ENCODE measurements around the gene CDK5RAP1.
"Not testable (repeated sequence)": the region's sequence is repeated elsewhere in the genome, so short reads cannot be mapped to it uniquely, and the experiment has no call there.

Gene CDK5RAP1

GRCh38 chr20:33401184-33401920 lies at the start of gene CDK5RAP1:
TSS of gene CDK5RAP1 (minus strand) at chr20:33401519. CDS start at chr20:33397064, 4,455 bp downstream.
- peak; percentile 76 for DNase-seq

- DNase-seq: no peak
Observed at GRCh38 chr20:33450867-33451266, 49.5 kb upstream of the CDK5RAP1 start.

GRCh38 chr20:33445881-33446625 lies 44.7 kb upstream of the CDK5RAP1 start:
- no peak for DNase-seq

- DNase-seq: peak; percentile 12
Observed at GRCh38 chr20:33444797-33445560, 43.7 kb upstream of the CDK5RAP1 start.

GRCh38 chr20:33443512-33444239 lies 42.4 kb upstream of the CDK5RAP1 start, which contains the start of gene SNTA1:
TSS of gene SNTA1 (minus strand) at chr20:33443763. CDS start at chr20:33443620, 143 bp downstream.
- DNase-seq: peak; percentile 82

- DNase-seq: no peak
Observed at GRCh38 chr20:33443006-33443511, 41.7 kb upstream of the CDK5RAP1 start.

- DNase-seq: no peak
Observed at GRCh38 chr20:33442136-33443005, 41.1 kb upstream of the CDK5RAP1 start.

GRCh38 chr20:33441142-33441955 lies 40.0 kb upstream of the CDK5RAP1 start:
- no peak for DNase-seq

GRCh38 chr20:33440562-33440961 lies 39.2 kb upstream of the CDK5RAP1 start:
- not testable (repeated sequence) for DNase-seq

GRCh38 chr20:33438481-33438880 lies 37.2 kb upstream of the CDK5RAP1 start:
- no peak for DNase-seq

GRCh38 chr20:33437141-33437911 lies 36.0 kb upstream of the CDK5RAP1 start:
- DNase-seq: no peak

GRCh38 chr20:33434434-33434833 lies 33.1 kb upstream of the CDK5RAP1 start:
- no peak for DNase-seq

GRCh38 chr20:33433465-33434234 lies 32.3 kb upstream of the CDK5RAP1 start:
- no peak for DNase-seq

GRCh38 chr20:33431797-33432381 lies 30.6 kb upstream of the CDK5RAP1 start:
- no peak for DNase-seq

- not testable (repeated sequence) for DNase-seq
Observed at GRCh38 chr20:33423875-33424274, 22.6 kb upstream of the CDK5RAP1 start.

GRCh38 chr20:33423141-33423834 lies 22.0 kb upstream of the CDK5RAP1 start:
- DNase-seq: no peak

- DNase-seq: no peak
Observed at GRCh38 chr20:33419140-33419974, 18.0 kb upstream of the CDK5RAP1 start.

Data from activated CD4-positive, alpha-beta T cell treated with anti-CD3 and anti-CD28 coated beads for 1 hour (primary cell).